ENCODE data around the gene CSF1R.

The CSF1R gene

DNA sequence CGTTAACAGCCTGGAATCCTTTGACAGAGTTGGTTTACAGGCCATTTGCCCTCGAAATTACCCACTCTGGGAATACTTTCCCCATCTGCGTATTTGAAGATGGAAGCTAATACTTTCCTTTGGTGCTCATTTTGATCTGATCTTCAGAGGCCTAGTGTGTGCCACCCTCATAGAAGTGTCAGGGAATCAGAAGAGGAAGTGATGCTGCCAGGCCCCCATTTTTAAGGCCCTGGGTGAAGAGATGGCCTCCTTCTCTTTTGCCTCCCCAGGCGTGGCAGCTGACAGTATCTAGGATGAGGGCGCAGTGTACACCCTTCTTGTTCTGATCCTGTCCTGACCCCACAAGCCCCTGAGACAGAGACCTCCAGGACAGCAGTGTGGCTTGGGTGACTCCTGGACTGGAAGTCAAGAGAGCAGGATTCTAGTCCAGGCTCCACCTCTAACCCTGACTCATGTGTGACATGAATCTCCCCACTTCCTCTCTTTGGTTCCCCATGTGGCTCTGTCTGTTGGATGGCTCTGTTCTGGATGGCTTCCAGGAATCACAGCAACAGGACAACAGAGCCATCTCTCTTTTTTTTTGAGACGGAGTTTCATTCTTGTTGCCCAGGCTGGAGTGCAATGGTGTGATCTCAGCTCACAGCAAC is 27.8 kb downstream of the CSF1R start:
- TF ChIP-seq, protein P1, sequence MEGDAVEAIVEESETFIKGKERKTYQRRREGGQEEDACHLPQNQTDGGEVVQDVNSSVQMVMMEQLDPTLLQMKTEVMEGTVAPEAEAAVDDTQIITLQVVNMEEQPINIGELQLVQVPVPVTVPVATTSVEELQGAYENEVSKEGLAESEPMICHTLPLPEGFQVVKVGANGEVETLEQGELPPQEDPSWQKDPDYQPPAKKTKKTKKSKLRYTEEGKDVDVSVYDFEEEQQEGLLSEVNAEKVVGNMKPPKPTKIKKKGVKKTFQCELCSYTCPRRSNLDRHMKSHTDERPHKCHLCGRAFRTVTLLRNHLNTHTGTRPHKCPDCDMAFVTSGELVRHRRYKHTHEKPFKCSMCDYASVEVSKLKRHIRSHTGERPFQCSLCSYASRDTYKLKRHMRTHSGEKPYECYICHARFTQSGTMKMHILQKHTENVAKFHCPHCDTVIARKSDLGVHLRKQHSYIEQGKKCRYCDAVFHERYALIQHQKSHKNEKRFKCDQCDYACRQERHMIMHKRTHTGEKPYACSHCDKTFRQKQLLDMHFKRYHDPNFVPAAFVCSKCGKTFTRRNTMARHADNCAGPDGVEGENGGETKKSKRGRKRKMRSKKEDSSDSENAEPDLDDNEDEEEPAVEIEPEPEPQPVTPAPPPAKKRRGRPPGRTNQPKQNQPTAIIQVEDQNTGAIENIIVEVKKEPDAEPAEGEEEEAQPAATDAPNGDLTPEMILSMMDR (IDR thresholded peaks at IDR 0.05; ENCODE audit: low read depth, low read length), result no peak
- DNase-seq (ENCODE audit: extremely low read depth, low read depth), result peak; percentile 15

DNA sequence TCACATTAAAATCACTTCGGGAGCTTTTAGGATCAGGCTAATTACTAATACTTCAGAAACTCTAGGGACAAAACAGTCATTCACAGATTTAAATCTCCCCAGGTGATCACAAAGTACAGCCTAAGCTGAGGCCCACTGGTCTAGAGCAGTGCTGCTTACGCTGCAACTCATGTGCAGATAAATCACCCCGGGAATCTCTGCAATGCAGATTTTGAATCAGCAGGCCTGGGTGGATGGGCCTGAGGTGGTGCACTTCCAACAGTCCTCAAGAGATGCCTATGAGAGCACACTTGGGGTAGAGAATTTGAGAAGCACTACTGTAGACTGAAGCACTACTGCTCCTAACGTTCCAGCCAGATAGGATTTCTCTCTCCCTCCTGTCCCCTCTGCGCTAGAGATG is 28.4 kb downstream of the CSF1R start:
- TF ChIP-seq, protein P1 (IDR thresholded peaks at IDR 0.05; ENCODE audit: low read depth, low read length), result no peak
- DNase-seq (ENCODE audit: extremely low read depth, low read depth), result no peak

DNA sequence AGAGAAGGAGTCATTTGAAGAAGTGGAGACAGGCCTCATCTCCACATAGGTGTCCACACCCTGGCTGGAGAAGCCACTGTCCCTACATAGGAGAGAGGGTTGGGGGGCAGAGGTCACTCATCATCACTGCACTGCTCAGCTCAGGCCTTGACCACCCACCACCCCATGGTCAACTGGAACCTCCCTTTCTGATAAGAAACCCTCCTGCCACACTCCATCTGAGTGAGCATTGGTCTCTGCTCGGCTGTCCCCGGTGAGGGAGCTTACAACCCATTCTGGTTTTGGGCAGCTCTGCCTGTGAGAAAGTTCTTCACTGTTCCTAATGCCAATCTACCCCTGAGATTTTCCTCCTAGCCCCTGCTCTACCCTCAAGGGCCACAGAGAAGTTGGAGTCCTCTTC is 28.8 kb downstream of the CSF1R start:
- no peak for DNase-seq (ENCODE audit: extremely low read depth, low read depth)
- TF ChIP-seq, protein P1 (IDR thresholded peaks at IDR 0.05; ENCODE audit: low read depth, low read length), result no peak

DNA sequence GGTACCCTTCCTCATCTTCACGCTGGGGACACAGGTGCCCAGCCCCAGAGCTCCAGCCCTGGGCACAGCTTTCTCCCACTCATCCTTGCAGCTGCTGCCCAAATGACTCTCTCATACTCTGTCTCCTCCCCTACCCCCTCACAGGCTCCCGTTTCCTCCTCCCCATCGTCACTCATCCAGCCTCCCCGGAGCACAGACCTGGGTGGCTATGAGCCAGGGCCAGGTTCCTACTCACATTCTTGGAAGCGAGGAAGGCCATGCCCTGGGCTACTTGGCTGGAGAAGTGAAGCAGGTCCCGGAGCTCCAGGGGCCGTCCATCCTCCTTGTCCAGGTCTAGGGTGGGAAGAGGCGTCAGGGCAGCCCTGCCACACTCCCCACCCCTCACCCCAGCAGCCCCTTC is 29.3 kb downstream of the CSF1R start:
- no peak for DNase-seq (ENCODE audit: extremely low read depth, low read depth)
- TF ChIP-seq, protein P1 (IDR thresholded peaks at IDR 0.05; ENCODE audit: low read depth, low read length), result no peak

DNA sequence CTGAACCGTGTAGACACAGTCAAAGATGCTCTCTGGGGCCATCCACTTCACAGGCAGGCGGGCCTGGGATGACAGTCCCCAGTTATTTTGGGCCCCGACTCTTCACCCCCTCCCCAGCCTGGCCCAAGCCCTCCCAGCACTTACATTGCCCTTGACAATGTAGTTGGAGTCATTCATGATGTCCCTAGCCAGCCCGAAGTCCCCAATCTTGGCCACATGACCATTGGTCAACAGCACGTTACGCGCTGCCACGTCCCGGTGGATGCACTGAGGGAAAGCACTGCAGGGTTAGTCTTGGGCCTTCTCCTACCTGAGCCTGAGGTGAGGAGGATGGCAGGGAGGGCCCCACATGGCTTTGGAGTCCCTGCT is 30.3 kb downstream of the CSF1R start:
- no peak for DNase-seq (ENCODE audit: extremely low read depth, low read depth)
- TF ChIP-seq, protein P1 (IDR thresholded peaks at IDR 0.05; ENCODE audit: low read depth, low read length), result no peak

DNA sequence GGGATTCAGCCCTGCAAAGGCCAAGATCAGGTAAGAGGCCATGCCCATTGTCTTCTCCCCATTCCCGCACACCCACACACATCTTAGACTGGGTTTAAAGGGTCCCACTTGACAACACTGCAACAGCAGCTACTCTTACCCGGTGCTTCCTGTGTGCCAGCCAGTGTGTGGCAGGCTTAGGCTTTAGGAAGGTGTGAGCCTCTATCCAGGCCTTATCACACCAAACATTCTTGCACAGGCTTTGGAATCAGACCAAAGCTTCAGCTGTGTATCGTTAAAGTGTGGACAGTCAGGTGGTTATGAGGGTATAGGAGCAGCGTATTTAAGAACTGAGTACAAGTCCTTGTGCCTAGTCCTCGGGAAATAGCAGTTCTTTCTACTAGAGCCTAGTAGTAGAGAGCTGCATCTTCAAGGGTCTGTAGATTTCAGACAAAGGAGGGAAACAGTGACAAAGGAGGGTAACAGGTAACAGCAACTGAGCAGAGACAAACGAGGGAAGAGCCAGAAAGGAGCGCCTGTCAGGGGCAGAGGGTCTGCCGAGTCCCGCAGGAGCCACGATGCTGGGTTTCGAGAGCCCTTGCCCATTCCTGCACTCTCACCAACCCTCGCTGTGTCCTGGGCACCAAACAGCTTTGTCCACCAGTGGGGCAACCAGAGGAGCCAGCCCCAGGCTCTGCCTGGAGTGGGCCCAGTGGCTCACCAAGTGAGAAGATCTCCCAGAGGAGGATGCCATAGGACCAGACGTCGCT is 30.9 kb downstream of the CSF1R start:
- TF ChIP-seq, protein P1 (IDR thresholded peaks at IDR 0.05; ENCODE audit: low read depth, low read length), result no peak
- DNase-seq (ENCODE audit: extremely low read depth, low read depth), result no peak

DNA sequence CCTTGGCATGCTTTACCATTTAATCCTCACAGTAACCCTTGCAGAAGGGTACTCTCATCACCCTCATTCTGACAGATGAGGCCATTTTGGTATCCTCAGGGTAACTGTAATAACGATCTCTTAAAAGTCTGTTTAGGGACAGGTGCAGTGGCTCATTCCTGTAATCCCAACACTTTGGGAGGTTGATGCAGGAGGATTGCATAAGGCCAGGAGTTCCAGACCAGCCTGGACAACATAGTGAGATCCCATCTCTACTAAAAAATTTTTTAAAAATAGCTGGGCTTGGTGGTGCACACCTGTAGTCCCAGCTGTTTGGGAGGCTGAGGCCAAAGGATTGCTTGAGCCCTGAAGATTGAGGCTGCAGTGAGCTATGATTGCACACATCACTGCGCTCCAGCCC is 31.8 kb downstream of the CSF1R start:
- no peak for DNase-seq (ENCODE audit: extremely low read depth, low read depth)
- TF ChIP-seq, protein P1 (IDR thresholded peaks at IDR 0.05; ENCODE audit: low read depth, low read length), result no peak
